Esophagus muscularis mucosa (tissue), 4 donors: ENCODE data around the gene PAX6. TPM values are rescaled to one million over a fixed set of nuclear protein-coding genes. Genes with fewer than 3 reads are reported as not detected.

Experiments
- DNase-seq: peaks from one replicate; pipeline ENCODE4 v3.0.0-alpha.2; 2017; ENCODE audit errors: extremely low spot score
- H3K27ac ChIP-seq, 4 donors: fragments of 200-600 bp; sonication (generic); replicated peaks in 1 of 4; 1 replicate in 3 of 4; 2 replicates in 1 of 4; pipeline ENCODE4 v1.5.1; 2016 to 2019; ENCODE audit warnings: mild to moderate bottlenecking in 1 of 4
- H3K27me3 ChIP-seq, 4 donors: fragments of 200-600 bp; sonication (generic); one replicate each; pipeline versions ENCODE4 v1.5.1 to v1.6.0; 2016 to 2019
- H3K36me3 ChIP-seq, 4 donors: fragments of 200-600 bp; sonication (generic); one replicate each; pipeline ENCODE4 v1.5.1; 2016 to 2019
- H3K4me1 ChIP-seq, 4 donors: fragments of 200-600 bp; sonication (generic); one replicate each; pipeline ENCODE4 v1.5.1; 2016 to 2019
- H3K4me3 ChIP-seq, 4 donors: fragments of 200-600 bp; sonication (generic); 1 replicate in 2 of 4; 2 replicates in 2 of 4; pipeline ENCODE4 v1.5.1; 2016 to 2019; ENCODE audit warnings: mild to moderate bottlenecking in 4 of 4, moderate library complexity in 1 of 4
- H3K9me3 ChIP-seq, 4 donors: fragments of 200-600 bp; sonication (generic); 1 replicate in 3 of 4; 2 replicates in 1 of 4; pipeline ENCODE4 v1.5.1; 2016 to 2019
- EP300 ChIP-seq: sonication (generic); formaldehyde crosslinking; IDR thresholded peaks from one replicate; pipeline ENCODE4 v1.6.1; 2017; ENCODE audit warnings: antibody characterized with exemption
- POLR2A ChIP-seq: fragments of 450-650 bp; IDR thresholded peaks from one replicate; pipeline ENCODE4 v1.6.1; 2017; ENCODE audit warnings: antibody characterized with exemption, moderate library complexity, mild to moderate bottlenecking, low read depth
- POLR2AphosphoS5 ChIP-seq, 2 donors: sonication (generic); formaldehyde crosslinking; IDR thresholded peaks; one replicate each; pipeline ENCODE4 v1.6.1; 2017; ENCODE audit warnings: antibody characterized with exemption in 2 of 2
- WGBS: methylation state at CpG from one replicate; pipeline ENCODE4 v1.1.5; 2018; 5-methylcytosine and 5-hydroxymethylcytosine counted together
- intact Hi-C: fragments of 100-400 bp; cut with DNase I; formaldehyde crosslinking; loops from one replicate; pipeline ENCODE4 v1.15.1; 2023
- total RNA-seq, 4 donors: library from RNA; depleted of rRNA; stranded (reverse); fragments of >200 nt; gene quantifications; one replicate each; pipeline versions ENCODE4 v1.1.0 to v1.2.1, GENCODE V29; 2016
- TF ChIP-seq, protein P1 (sequence below), 3 experiments: fragments of 200-600 bp in 2 of 3; fragments of 450-650 bp in 1 of 3; sonication (generic) in 2 of 3; IDR thresholded peaks; one replicate each; pipeline ENCODE4 v1.5.1; 2017 to 2019; ENCODE audit warnings: antibody characterized with exemption in 3 of 3, mild to moderate bottlenecking in 2 of 3, moderate library complexity in 1 of 3

The PAX6 gene
- total RNA-seq, 4 donors from 2014 or later: 0.06 TPM; not detected in 3

DNA sequence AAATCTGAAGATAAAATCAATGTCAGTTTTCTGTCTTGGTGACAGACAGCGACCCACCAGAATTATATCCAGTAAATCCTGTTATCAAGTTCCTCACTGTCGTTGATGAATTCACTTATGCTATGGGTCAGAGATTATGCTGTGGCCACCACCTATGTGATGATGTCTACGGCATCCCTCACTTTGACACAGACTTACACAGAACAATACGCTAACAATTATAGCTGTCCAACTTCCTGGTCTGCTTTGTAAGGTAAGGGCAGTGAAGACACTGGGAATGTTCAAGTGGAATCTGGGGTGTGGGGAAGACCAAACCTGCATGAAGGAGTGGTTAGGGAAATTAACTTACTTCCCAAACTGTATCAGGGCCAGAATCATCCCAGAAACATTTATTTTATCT is 19.3 kb upstream of the PAX6 start:
- Histone ChIP-seq H3K4me1 (peaks cover 6 to 26% (median 21%) of the 10 kb centered on the region in 4 donors), H3K27ac (no peak overlapping the region), H3K36me3 (no peaks in the 10 kb centered on the region), H3K9me3 (no peaks in the 10 kb centered on the region), H3K4me3 (no peak overlapping the region), H3K27me3 (peaks cover 5 to 90% (median 46%) of the 10 kb centered on the region in 4 donors)
- TF ChIP-seq POLR2A: no peak
- no peak for TF ChIP-seq POLR2AphosphoS5 (IDR thresholded peaks at IDR 0.05)
- TF ChIP-seq EP300: no peak
- TF ChIP-seq, protein P1, sequence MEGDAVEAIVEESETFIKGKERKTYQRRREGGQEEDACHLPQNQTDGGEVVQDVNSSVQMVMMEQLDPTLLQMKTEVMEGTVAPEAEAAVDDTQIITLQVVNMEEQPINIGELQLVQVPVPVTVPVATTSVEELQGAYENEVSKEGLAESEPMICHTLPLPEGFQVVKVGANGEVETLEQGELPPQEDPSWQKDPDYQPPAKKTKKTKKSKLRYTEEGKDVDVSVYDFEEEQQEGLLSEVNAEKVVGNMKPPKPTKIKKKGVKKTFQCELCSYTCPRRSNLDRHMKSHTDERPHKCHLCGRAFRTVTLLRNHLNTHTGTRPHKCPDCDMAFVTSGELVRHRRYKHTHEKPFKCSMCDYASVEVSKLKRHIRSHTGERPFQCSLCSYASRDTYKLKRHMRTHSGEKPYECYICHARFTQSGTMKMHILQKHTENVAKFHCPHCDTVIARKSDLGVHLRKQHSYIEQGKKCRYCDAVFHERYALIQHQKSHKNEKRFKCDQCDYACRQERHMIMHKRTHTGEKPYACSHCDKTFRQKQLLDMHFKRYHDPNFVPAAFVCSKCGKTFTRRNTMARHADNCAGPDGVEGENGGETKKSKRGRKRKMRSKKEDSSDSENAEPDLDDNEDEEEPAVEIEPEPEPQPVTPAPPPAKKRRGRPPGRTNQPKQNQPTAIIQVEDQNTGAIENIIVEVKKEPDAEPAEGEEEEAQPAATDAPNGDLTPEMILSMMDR (IDR thresholded peaks at IDR 0.05): no peak
- WGBS: 86% methylated on average over 4 of the region's 4 CpGs
- DNase-seq: peak; percentile 60
- intact Hi-C loops: no loop called here

DNA sequence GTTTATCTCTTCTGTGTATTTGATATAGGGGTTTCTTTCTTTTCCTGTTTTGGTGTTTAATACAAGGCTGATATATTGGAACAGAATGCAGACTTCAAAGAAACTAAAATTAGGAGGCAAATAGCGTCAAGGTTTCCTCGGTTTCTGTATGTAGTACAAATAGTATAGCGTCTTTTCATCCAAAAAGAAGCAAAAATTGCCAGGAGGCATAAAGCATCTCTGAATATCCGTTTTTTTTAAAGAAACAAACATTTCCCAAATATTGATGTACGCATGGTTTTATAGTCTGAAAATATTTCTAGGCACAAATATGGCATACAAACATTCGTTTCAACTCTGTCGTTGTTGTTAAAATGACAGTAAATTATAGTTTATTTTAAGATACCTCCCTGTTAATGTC is 17.1 kb upstream of the PAX6 start:
- H3K4me1 ChIP-seq: peaks cover 6 to 36% (median 30%) of the 10 kb centered on the region in 4 donors
- 30% methylated on average over 7 of the region's 7 CpGs for WGBS
- H3K27ac ChIP-seq: no peak overlapping the region
- H3K27me3 ChIP-seq: peaks cover 5 to 93% (median 68%) of the 10 kb centered on the region in 4 donors
- intact Hi-C loops: no loop called here
- no peaks in the 10 kb centered on the region for H3K36me3 ChIP-seq
- no peaks in the 10 kb centered on the region for H3K9me3 ChIP-seq
- DNase-seq: no peak
- no peak for TF ChIP-seq EP300
- TF ChIP-seq, protein P1 (IDR thresholded peaks at IDR 0.05): no peak
- TF ChIP-seq POLR2A: no peak
- no peak for TF ChIP-seq POLR2AphosphoS5 (IDR thresholded peaks at IDR 0.05)
- H3K4me3 ChIP-seq: no peak overlapping the region

DNA sequence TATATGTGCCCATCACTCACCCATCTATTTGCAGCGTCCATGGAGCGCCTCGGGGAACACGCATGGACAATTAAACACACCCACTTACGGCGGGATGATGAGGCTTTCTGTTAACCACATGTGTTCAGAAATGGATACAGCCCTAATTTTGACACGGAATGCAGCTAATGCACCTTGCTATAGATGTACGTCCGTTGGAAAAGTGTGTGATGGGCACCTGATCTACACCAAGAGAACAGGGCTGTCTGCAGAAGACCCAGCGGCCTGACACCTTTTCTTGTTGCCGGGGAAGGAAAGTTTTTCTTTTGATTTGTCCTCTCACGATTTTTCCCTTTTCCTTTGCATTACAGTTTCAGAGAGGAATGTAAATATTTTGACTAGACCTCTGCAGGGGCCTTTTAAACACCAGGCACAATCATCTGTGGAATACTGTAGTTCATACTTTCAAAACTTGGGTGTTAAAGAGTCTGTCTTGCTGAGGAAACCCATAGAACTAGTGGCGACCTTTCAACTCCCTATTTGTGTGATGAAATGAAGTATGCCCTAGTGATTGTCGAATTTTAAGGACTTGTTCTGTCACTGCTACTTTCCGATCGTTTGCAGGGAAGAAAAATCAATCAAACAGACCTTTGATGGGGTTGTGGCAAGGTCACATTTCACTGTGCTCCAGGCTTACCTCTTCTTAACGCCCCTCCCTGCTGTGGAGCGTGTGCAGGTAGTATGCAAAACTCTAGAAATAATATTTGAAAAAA is 16.5 kb upstream of the PAX6 start:
- Histone ChIP-seq H3K4me1 (peaks cover 6 to 36% (median 30%) of the 10 kb centered on the region in 4 donors), H3K27ac (no peak overlapping the region), H3K36me3 (no peaks in the 10 kb centered on the region), H3K4me3 (peak overlapping the region in 1 of 4 donors; percentile 26), H3K9me3 (no peaks in the 10 kb centered on the region), H3K27me3 (peaks cover 5 to 95% (median 73%) of the 10 kb centered on the region in 4 donors)
- peak; percentile 55 for DNase-seq
- TF ChIP-seq EP300 (no peak), POLR2AphosphoS5 (IDR thresholded peaks at IDR 0.05) (no peak), POLR2A (no peak)
- TF ChIP-seq, protein P1 (IDR thresholded peaks at IDR 0.05): no peak
- WGBS: 12% methylated on average over 18 of the region's 18 CpGs
- intact Hi-C loops: no loop called here

DNA sequence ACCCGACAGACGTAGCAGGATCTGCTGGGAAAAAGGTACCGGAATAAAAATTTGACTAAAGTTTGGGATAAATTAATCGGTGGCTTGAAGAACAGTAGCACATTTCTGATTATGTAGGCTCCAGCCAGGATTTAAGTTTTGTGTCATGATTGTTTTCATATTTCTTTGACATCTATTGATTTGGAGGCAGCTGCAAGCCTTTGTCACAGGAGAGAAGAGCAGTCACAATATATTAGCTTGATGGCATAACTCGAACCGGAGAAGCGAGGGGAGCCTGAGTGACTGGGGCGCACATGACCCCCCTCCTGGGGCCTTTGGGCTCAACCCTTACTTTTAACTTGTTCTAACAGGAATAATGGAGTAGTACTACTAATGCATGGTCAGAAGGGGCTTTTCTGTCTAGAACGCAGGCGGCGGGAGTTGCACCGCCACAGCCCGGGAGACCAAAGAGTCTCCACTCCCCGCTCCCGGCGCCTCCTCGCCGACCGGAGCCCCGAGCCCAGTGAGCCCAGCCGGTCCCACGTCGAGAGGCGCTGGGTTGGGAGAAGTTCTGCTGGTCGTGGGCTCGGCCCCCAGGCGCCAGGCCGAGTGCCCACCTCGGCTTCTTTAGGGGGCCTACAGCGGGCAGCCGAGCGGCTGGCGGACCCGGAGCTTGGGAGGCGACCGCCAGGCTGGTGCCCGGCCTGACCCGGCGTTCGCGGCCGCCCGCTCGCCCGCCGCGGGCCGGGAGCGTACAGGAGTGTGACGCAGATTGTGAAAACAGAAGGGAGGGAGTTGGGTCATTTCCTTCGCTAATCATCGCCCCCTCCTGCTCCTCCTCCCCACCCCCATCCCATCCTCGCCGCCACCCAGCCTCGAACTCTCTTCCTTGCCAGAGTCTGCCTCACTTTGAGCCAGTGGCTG is 15.7 kb upstream of the PAX6 start:
- Histone ChIP-seq H3K36me3 (no peaks in the 10 kb centered on the region), H3K27ac (no peak overlapping the region), H3K4me1 (peaks cover 6 to 36% (median 30%) of the 10 kb centered on the region in 4 donors), H3K4me3 (peak overlapping the region in 2 of 4 donors; percentile 8 to 26), H3K27me3 (peaks cover 5 to 95% (median 82%) of the 10 kb centered on the region in 4 donors), H3K9me3 (no peaks in the 10 kb centered on the region)
- WGBS: 6% methylated on average over 36 of the region's 55 CpGs
- intact Hi-C loops: no loop called here
- DNase-seq: peak; percentile 85
- TF ChIP-seq POLR2A: no peak
- TF ChIP-seq, protein P1 (IDR thresholded peaks at IDR 0.05): no peak
- no peak for TF ChIP-seq EP300
- TF ChIP-seq POLR2AphosphoS5 (IDR thresholded peaks at IDR 0.05): no peak
